AG20443 (cell line): ENCODE data around the gene RRP15.

ENCODE experiments used
- DNase-seq: peaks from one replicate; pipeline ENCODE4 v3.0.0; 2012; ENCODE audit warnings: low spot score, mixed read lengths

Gene RRP15

GRCh38 chr1:218362418-218363076 lies 77.5 kb downstream of the RRP15 start:
- no peak for DNase-seq

GRCh38 chr1:218363141-218363540 lies 78.0 kb downstream of the RRP15 start:
- no peak for DNase-seq

- DNase-seq, result no peak
Measured at GRCh38 chr1:218364028-218364710, 79.1 kb downstream of the RRP15 start.

GRCh38 chr1:218365226-218365999 lies 80.3 kb downstream of the RRP15 start:
- DNase-seq, result peak; percentile 39

GRCh38 chr1:218366322-218367052 lies 81.4 kb downstream of the RRP15 start:
- no peak for DNase-seq

- no peak for DNase-seq
Measured at GRCh38 chr1:218367118-218367517, 82.0 kb downstream of the RRP15 start.

GRCh38 chr1:218368686-218369085 lies 83.6 kb downstream of the RRP15 start:
- no peak for DNase-seq

- peak; percentile 63 for DNase-seq
Measured at GRCh38 chr1:218369688-218370511, 84.8 kb downstream of the RRP15 start.

- peak; percentile 62 for DNase-seq
Measured at GRCh38 chr1:218371927-218372672, 87.0 kb downstream of the RRP15 start.

GRCh38 chr1:218374401-218375353 lies 89.6 kb downstream of the RRP15 start:
- DNase-seq, result no peak

- DNase-seq, result no peak
Measured at GRCh38 chr1:218376722-218377121, 91.6 kb downstream of the RRP15 start.

- peak; percentile 85 for DNase-seq
Measured at GRCh38 chr1:218377143-218377660, 92.1 kb downstream of the RRP15 start.

- DNase-seq, result peak; percentile 68
Measured at GRCh38 chr1:218380125-218380977, 95.3 kb downstream of the RRP15 start.

GRCh38 chr1:218382261-218382660 lies 97.2 kb downstream of the RRP15 start:
- no peak for DNase-seq

- DNase-seq, result no peak
Measured at GRCh38 chr1:218383051-218383450, 98.0 kb downstream of the RRP15 start.

- DNase-seq, result no peak
Measured at GRCh38 chr1:218383681-218384080, 98.6 kb downstream of the RRP15 start.

- peak; percentile 41 for DNase-seq
Measured at GRCh38 chr1:218384581-218384993, 99.5 kb downstream of the RRP15 start.
